AG04450 (cell line): ENCODE results near the gene ABCD1. TPM values are rescaled to one million over a fixed set of nuclear protein-coding genes. Genes with fewer than 3 reads are reported as not detected.

Experiments used
- CTCF ChIA-PET: fragments of 300-600, 350-600 bp; formaldehyde crosslinking; extraction: SDS; loops from one replicate; lab custom pipeline; 2022; ENCODE audit warnings: antibody characterized with exemption, inconsistent platforms; lab: Charles Lee
- POLR2A ChIA-PET: fragments of 350-600 bp; formaldehyde crosslinking; extraction: SDS; loops from one replicate; lab custom pipeline; 2021; ENCODE audit warnings: antibody characterized with exemption, inconsistent platforms; lab: Yijun Ruan, JAX
- DNase-seq: peaks from one replicate; pipeline ENCODE4 v3.0.0-alpha.2; 2011; ENCODE audit warnings: low read depth, low spot score
- H3K27ac ChIP-seq: one replicate; pipeline ENCODE4 v1.5.1; 2012; ENCODE audit warnings: low read depth, low read length, control low read depth
- H3K27me3 ChIP-seq: one replicate; pipeline ENCODE4 v1.6.0; 2012; ENCODE audit warnings: low read length; ENCODE audit not compliant: control insufficient read depth, insufficient read depth
- H3K4me3 ChIP-seq: 2 replicates; pipeline ENCODE4 v1.5.1; 2011; ENCODE audit warnings: mild to moderate bottlenecking, low read depth, low read length, control low read depth
- H3K9me3 ChIP-seq: 2 replicates; pipeline ENCODE4 v1.5.1; 2012; ENCODE audit warnings: low read length; ENCODE audit not compliant: control insufficient read depth, insufficient read depth
- polyA plus RNA-seq: library from polyadenylated mRNA; depleted of rRNA; stranded (reverse); fragments of >200 nt; gene quantifications from 2 replicates; pipeline ENCODE4 v1.2.3, GENCODE V29; 2011
- TF ChIP-seq, protein P1 (sequence below): IDR thresholded peaks from 2 replicates; pipeline ENCODE4 v1.5.1; 2011; ENCODE audit warnings: low read depth, low read length, control low read depth, inconsistent platforms

ABCD1 gene
- polyA plus RNA-seq, 1 experiment = 4.2 TPM

DNA sequence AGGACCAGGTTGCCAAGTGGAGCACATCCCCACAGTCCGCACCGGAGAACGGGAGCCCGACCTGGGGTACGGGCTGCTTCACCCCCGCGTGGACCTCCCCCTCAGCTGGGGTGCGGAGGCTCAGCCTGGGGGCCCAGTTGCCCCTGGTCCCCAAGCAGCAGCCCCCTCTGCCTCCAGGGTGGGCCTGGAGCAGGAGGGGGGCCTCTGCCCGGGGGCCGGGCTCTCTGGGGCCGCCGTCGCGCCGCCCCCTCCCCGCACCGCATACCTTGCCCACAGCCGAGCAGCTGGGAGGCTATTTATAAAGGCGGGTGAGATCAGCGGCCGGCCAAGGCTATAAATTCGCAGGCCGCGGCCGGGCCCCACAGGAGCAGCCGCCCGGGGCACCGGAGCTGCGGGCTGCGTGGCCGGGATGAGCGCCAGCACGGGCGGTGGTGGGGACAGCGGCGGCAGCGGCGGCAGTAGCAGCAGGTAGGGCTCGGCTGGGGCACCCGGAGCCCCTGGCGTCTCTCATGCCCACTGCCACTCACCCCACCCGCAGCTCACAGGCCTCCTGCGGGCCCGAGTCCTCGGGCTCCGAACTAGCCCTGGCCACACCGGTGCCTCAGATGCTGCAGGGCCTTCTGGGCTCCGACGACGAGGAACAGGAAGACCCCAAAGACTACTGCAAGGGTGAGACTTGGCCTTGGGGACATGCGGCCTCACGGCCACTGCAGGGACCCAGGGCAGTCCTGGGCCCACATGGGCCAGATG, 56.2 kb downstream of the ABCD1 start, which contains the start of gene SRPK3:
Gene SRPK3, plus strand, starts transcription at position 364 of the 750 bp plus-strand sequence. Its CDS starts 46 bp downstream, at position 410.
- no peaks in the 10 kb centered on the region for H3K27me3 ChIP-seq
- DNase-seq = no peak
- TF ChIP-seq, protein P1, sequence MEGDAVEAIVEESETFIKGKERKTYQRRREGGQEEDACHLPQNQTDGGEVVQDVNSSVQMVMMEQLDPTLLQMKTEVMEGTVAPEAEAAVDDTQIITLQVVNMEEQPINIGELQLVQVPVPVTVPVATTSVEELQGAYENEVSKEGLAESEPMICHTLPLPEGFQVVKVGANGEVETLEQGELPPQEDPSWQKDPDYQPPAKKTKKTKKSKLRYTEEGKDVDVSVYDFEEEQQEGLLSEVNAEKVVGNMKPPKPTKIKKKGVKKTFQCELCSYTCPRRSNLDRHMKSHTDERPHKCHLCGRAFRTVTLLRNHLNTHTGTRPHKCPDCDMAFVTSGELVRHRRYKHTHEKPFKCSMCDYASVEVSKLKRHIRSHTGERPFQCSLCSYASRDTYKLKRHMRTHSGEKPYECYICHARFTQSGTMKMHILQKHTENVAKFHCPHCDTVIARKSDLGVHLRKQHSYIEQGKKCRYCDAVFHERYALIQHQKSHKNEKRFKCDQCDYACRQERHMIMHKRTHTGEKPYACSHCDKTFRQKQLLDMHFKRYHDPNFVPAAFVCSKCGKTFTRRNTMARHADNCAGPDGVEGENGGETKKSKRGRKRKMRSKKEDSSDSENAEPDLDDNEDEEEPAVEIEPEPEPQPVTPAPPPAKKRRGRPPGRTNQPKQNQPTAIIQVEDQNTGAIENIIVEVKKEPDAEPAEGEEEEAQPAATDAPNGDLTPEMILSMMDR = no peak
- no peak within 1 kb of the TSS for H3K27ac ChIP-seq
- ChIA-PET POLR2A (interaction anchor here (0.6 to 1.7 kb wide), 2 partner anchors 14 to 15 kb away, joined by 3 to 4 read pairs; partner anchors contain the start of genes IDH3G and SSR4), CTCF (no interaction called here)
- H3K4me3 ChIP-seq = no peak within 1 kb of the TSS
- H3K9me3 ChIP-seq = no peaks in the 10 kb centered on the region

DNA sequence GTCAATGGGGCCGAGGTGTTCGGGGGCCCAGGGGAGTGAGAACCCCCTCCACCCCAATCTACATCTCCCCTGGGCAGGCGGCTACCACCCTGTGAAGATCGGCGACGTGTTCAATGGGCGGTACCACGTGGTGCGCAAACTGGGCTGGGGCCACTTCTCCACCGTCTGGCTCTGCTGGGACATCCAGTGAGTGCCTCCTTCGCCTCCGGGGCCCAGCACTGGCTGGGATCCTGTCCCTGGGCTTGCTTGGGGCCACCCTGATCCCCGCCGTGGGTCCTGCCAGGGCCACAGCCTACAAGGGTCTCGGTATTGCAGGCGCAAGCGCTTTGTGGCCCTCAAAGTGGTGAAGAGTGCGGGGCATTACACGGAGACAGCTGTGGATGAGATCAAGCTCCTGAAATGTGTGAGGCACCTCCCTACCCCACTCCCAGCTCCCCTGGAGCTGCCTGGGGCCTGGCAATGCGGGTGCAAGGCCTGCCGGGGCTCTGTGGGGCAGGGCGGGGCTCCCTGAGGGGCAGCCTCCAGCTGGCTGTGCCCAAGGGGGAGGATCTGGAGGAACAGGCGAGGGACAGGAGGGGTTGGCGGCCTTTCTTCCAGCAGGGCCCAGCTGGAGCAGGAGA, 56.9 kb downstream of the ABCD1 start:
- Histone ChIP-seq H3K4me3 (no peak overlapping the region), H3K27me3 (no peaks in the 10 kb centered on the region), H3K27ac (no peak overlapping the region), H3K9me3 (no peaks in the 10 kb centered on the region)
- DNase-seq = no peak
- POLR2A ChIA-PET = interaction anchor here (0.6 to 1.7 kb wide), 3 partner anchors 13 to 16 kb away, joined by 3 to 4 read pairs (median 4); partner anchors contain the start of genes IDH3G and SSR4
- TF ChIP-seq, protein P1 = no peak
- CTCF ChIA-PET = no interaction called here

DNA sequence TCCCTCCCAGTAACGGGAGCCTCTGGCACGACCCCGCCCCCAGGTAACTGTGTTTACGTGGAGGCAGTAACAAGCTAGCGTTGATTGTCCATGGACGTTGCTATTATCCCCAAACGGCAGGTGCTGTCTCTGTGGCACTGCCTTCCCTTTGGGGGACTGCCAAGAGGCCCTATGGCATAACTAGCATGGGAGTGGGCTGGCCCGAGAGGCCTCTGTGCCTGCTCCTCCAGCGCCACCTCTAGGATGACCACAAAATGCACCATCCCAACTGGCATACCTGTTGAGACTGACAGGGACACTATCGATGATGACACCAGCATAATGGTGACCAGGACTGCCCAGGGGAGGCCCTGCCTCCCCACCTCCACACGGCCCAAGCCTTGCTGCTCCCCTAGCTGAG, 57.7 kb downstream of the ABCD1 start:
- Histone ChIP-seq H3K9me3 (no peaks in the 10 kb centered on the region), H3K4me3 (no peak overlapping the region), H3K27me3 (no peaks in the 10 kb centered on the region), H3K27ac (no peak overlapping the region)
- TF ChIP-seq, protein P1 = no peak
- ChIA-PET CTCF (no interaction called here), POLR2A (interaction anchor here (0.7 kb wide), 1 partner anchor 16 kb away, joined by 4 read pairs; no protein-coding TSS in a partner anchor)
- no peak for DNase-seq

DNA sequence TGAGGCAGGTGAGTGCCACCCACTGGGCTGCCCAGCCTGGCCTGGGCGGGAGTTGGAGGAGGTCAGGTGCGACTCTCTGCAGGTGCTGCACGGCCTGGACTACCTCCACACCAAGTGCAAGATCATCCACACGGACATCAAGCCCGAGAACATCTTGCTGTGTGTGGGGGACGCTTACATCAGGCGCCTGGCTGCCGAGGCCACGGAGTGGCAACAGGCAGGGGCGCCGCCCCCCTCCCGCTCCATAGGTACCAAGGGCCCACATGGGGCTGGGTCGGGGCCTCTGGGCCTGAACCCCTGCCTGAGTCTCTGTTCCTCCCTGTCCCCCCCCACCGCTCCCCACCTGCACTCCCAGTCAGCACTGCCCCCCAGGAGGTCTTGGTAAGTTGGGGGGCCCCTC, 58.2 kb downstream of the ABCD1 start:
- no peak overlapping the region for H3K27ac ChIP-seq
- TF ChIP-seq, protein P1 = no peak
- H3K4me3 ChIP-seq = no peak overlapping the region
- CTCF ChIA-PET = no interaction called here
- POLR2A ChIA-PET = no interaction called here
- no peak for DNase-seq
- no peaks in the 10 kb centered on the region for H3K27me3 ChIP-seq
- no peaks in the 10 kb centered on the region for H3K9me3 ChIP-seq
